GM23248 (cell line): ENCODE results near the gene BCAR1. TPM values are rescaled to one million over a fixed set of nuclear protein-coding genes. Genes with fewer than 3 reads are reported as not detected.

Experiments
- DNase-seq: peaks from one replicate; pipeline ENCODE4 v3.0.0-alpha.2; 2015
- H2AFZ ChIP-seq: fragments of 200-600 bp; sonication (generic); 2 replicates; pipeline ENCODE4 v1.6.1; 2016; ENCODE audit warnings: antibody characterized with exemption
- H3F3A ChIP-seq: fragments of 200-600 bp; sonication (generic); 2 replicates; pipeline ENCODE4 v1.6.1; 2016; ENCODE audit warnings: mild to moderate bottlenecking, antibody characterized with exemption, mixed run types; ENCODE audit not compliant: insufficient read depth
- H3K27ac ChIP-seq: fragments of 200-600 bp; sonication (generic); 2 replicates; pipeline ENCODE4 v1.5.1; 2016; ENCODE audit warnings: mild to moderate bottlenecking
- H3K27me3 ChIP-seq: fragments of 200-600 bp; sonication (generic); replicated peaks from 2 replicates; pipeline ENCODE4 v1.6.1; 2016; ENCODE audit warnings: mild to moderate bottlenecking; ENCODE audit not compliant: insufficient read depth
- H3K36me3 ChIP-seq: fragments of 200-600 bp; sonication (generic); 2 replicates; pipeline ENCODE4 v1.6.1; 2016; ENCODE audit warnings: low read depth, mild to moderate bottlenecking
- H3K4me1 ChIP-seq: fragments of 200-600 bp; sonication (generic); 2 replicates; pipeline ENCODE4 v1.6.1; 2016; ENCODE audit warnings: mild to moderate bottlenecking; ENCODE audit not compliant: insufficient read depth
- H3K4me2 ChIP-seq: fragments of 200-600 bp; sonication (generic); one replicate; pipeline ENCODE4 v1.6.1; 2016; ENCODE audit warnings: mild to moderate bottlenecking; ENCODE audit not compliant: unreplicated experiment
- H3K4me3 ChIP-seq: fragments of 200-600 bp; sonication (generic); 2 replicates; pipeline ENCODE4 v1.5.1; 2016; ENCODE audit warnings: mild to moderate bottlenecking
- H3K79me2 ChIP-seq: fragments of 200-600 bp; sonication (generic); 2 replicates; pipeline ENCODE4 v1.6.1; 2016; ENCODE audit warnings: mild to moderate bottlenecking; ENCODE audit not compliant: insufficient read depth
- H3K9ac ChIP-seq: fragments of 200-600 bp; sonication (generic); 2 replicates; pipeline ENCODE4 v1.6.1; 2016; ENCODE audit warnings: mild to moderate bottlenecking
- H3K9me2 ChIP-seq: fragments of 200-600 bp; sonication (generic); 2 replicates; pipeline ENCODE4 v1.6.1; 2016; ENCODE audit warnings: mixed run types, mild to moderate bottlenecking, moderate library complexity; ENCODE audit not compliant: insufficient read depth
- H3K9me3 ChIP-seq: fragments of 200-600 bp; sonication (generic); one replicate; pipeline ENCODE4 v1.6.1; 2017; ENCODE audit warnings: low read depth
- H4K20me1 ChIP-seq: fragments of 200-600 bp; sonication (generic); 2 replicates; pipeline ENCODE4 v1.6.0; 2016; ENCODE audit not compliant: insufficient read depth
- EZH2 ChIP-seq: fragments of 200-600 bp; sonication (generic); IDR thresholded peaks from 2 replicates; pipeline ENCODE4 v1.6.1; 2018; ENCODE audit warnings: antibody characterized with exemption, mild to moderate bottlenecking; ENCODE audit not compliant: insufficient read depth, poor library complexity, severe bottlenecking
- EZH2phosphoT487 ChIP-seq: fragments of 200-600 bp; sonication (generic); IDR thresholded peaks from 2 replicates; pipeline ENCODE4 v1.6.1; 2018; ENCODE audit warnings: antibody characterized with exemption, moderate library complexity, mild to moderate bottlenecking, low read depth; ENCODE audit not compliant: insufficient read depth
- WGBS, 2 experiments: methylation state at CpG; one replicate each; pipeline ENCODE4 v1.1.6; 2015 to 2017; ENCODE audit warnings: low lambda C conversion rate in 2 of 2, low coverage in 1 of 2; ENCODE audit errors: missing lambda C conversion rate in 2 of 2; 5-methylcytosine and 5-hydroxymethylcytosine counted together
- in situ Hi-C: fragments of 300-500 bp; cut with MboI; formaldehyde crosslinking; loops from 2 replicates; pipeline ENCODE4 v1.15.0; 2020
- polyA plus RNA-seq: library from polyadenylated mRNA; unstranded; fragments of >200 nt; fragmentation: Nextera tagmentation; extraction: Ambion mirVana; gene quantifications from 2 replicates; pipeline ENCODE4 v1.2.1, GENCODE V29; 2016
- total RNA-seq: library from RNA; depleted of rRNA; stranded (reverse); fragments of >200 nt; shearing (Covaris generic); gene quantifications from 2 replicates; pipeline ENCODE4 v1.2.3, GENCODE V29; 2014

Gene BCAR1
- total and polyA plus RNA-seq, 2 experiments from 2014 or later, result 52.9 to 87.0 TPM

- Histone ChIP-seq H3F3A (peaks cover 48% of the 10 kb centered on the region), H3K9ac (peak overlapping the region; percentile 98), H4K20me1 (no peaks in the 10 kb centered on the region), H3K27ac (peak overlapping the region; percentile 93), H3K4me3 (peak overlapping the region; percentile 93), H2AFZ (no peak overlapping the region), H3K4me1 (peaks cover 82% of the 10 kb centered on the region), H3K36me3 (no peaks in the 10 kb centered on the region), H3K9me2 (no peaks in the 10 kb centered on the region), H3K9me3 (no peaks in the 10 kb centered on the region), H3K4me2 (peak overlapping the region; percentile 95), H3K79me2 (peaks cover 92% of the 10 kb centered on the region), H3K27me3 (no peaks in the 10 kb centered on the region)
- TF ChIP-seq EZH2phosphoT487, result no peak
- TF ChIP-seq EZH2, result no peak
- in situ Hi-C loops, result no loop called here
- 1% methylated on average over 25 to 48 of the region's 59 CpGs for WGBS, 2 experiments
- DNase-seq, result peak; percentile 86
Observed at GRCh38 chr16:75250809-75251279, 580 bp downstream of the BCAR1 start.

DNA sequence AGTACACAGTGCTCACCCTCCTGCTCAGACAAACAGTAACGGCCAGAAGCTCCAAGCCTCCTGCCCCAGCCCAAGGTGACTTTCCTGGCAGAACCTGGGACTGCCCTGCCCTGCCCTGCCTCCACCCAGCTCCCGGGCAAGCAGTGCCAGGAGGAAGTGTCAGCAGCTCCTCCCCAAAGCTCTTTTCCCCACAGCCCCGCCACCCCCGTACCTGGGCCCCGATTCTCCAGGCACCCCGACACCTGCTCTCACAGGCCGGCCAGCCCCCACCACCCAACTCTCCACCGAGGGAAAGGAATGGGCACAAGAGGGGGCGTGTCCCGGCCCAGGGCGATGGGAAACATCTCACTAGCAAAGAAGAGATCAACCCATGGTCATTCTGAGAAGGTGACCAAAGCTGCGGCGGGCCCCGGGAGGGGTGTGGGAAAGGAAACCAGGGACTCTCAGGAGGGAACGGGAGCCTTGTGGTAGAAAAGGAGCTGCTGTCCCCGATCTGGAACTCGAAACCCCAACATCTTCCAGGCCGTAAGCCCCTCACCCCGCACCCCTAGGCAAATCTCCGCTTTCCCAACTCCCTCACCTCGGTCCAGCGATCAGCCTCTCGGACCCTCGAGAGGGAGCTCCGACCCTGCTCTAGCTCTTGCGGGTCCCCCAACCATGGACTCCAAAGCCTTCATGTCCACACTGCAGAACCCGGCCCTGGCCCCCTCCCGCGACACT, 1.2 kb downstream of the BCAR1 start:
- WGBS, 2 experiments, result 5 to 11% methylated on average over 22 to 29 of the region's 29 CpGs

GRCh38 chr16:75249441-75249840, 2.0 kb downstream of the BCAR1 start:
- no peaks in the 10 kb centered on the region for H3K36me3 ChIP-seq
- H3K79me2 ChIP-seq, result peaks cover 87% of the 10 kb centered on the region
- no peaks in the 10 kb centered on the region for H4K20me1 ChIP-seq
- peak overlapping the region; percentile 95 for H3K4me2 ChIP-seq
- H3K9me2 ChIP-seq, result no peaks in the 10 kb centered on the region
- peaks cover 43% of the 10 kb centered on the region for H3F3A ChIP-seq
- peak overlapping the region; percentile 93 for H3K27ac ChIP-seq
- no peaks in the 10 kb centered on the region for H3K9me3 ChIP-seq
- H3K27me3 ChIP-seq, result no peaks in the 10 kb centered on the region
- H3K9ac ChIP-seq, result peak overlapping the region; percentile 98
- 82 to 88% methylated on average over 4 to 5 of the region's 5 CpGs for WGBS, 2 experiments
- no peak overlapping the region for H2AFZ ChIP-seq
- H3K4me1 ChIP-seq, result peaks cover 81% of the 10 kb centered on the region
- TF ChIP-seq EZH2 (no peak), EZH2phosphoT487 (no peak)
- DNase-seq, result no peak
- peak overlapping the region; percentile 93 for H3K4me3 ChIP-seq
- in situ Hi-C loops, result no loop called here

More for the DNA sequence above, 1.2 kb downstream of the BCAR1 start:
- peak overlapping the region; percentile 95 for H3K4me2 ChIP-seq
- H3K4me3 ChIP-seq, result peak overlapping the region; percentile 93
- H3K27me3 ChIP-seq, result no peaks in the 10 kb centered on the region
- no peak for TF ChIP-seq EZH2
- TF ChIP-seq EZH2phosphoT487, result no peak
- peaks cover 44% of the 10 kb centered on the region for H3F3A ChIP-seq
- no peaks in the 10 kb centered on the region for H4K20me1 ChIP-seq
- H3K9me3 ChIP-seq, result no peaks in the 10 kb centered on the region
- in situ Hi-C loops, result no loop called here
- DNase-seq, result peak; percentile 69
- H3K9me2 ChIP-seq, result no peaks in the 10 kb centered on the region
- H3K4me1 ChIP-seq, result peaks cover 81% of the 10 kb centered on the region
- H3K36me3 ChIP-seq, result no peaks in the 10 kb centered on the region
- peak overlapping the region; percentile 98 for H3K9ac ChIP-seq
- H3K79me2 ChIP-seq, result peaks cover 88% of the 10 kb centered on the region
- no peak overlapping the region for H2AFZ ChIP-seq
- peak overlapping the region; percentile 93 for H3K27ac ChIP-seq

DNA sequence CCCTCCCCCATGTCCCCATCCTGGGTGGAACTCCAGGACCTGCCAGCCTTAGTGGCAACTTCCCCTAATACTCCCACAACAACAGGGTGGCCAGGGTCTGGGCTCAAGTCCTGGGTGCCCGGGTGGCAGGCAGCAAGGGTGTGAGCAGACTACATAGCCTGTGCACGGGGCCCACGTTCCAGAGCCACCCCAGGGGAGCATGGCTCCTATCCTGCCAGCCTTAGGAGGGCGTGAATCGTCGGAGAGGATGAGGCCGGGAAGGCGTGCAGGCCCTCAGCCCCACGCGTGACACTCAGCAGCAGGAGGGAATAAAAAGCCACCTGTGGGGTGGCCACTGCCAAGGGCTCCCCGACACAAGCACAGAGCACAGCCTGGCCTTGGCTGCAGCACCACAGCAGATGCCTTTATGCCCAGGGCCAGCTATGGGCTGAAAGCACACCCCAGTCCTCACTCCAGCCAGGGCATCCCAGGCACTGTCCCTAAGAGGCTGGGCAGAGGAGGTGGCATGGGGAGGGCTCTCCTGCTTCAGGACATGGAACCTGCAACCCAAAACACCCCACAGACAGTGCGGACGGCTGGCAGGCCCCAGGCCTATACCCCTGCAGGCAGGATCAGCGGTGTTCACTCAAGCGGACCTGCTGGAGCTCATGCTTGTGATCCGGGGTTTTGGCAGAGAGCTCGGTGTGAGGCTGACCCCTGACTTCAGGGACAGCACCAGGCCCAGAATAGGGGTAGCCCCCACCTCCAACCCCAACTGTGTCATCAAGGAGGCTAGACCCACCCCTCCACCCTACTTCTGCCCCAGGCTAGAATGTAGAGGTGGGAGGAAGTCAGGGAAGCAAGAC, 2.7 kb downstream of the BCAR1 start:
- WGBS, 2 experiments, result 68 to 70% methylated on average over 17 of the region's 17 CpGs
- TF ChIP-seq EZH2 (no peak), EZH2phosphoT487 (no peak)
- H3K27me3 ChIP-seq, result no peaks in the 10 kb centered on the region
- H3F3A ChIP-seq, result peaks cover 42% of the 10 kb centered on the region
- peaks cover 88% of the 10 kb centered on the region for H3K79me2 ChIP-seq
- H3K36me3 ChIP-seq, result no peaks in the 10 kb centered on the region
- no peaks in the 10 kb centered on the region for H3K9me2 ChIP-seq
- no peaks in the 10 kb centered on the region for H3K9me3 ChIP-seq
- H3K27ac ChIP-seq, result peak overlapping the region; percentile 99
- DNase-seq, result no peak
- H2AFZ ChIP-seq, result no peak overlapping the region
- peak overlapping the region; percentile 93 for H3K4me3 ChIP-seq
- H3K4me2 ChIP-seq, result no peak overlapping the region
- peak overlapping the region; percentile 98 for H3K9ac ChIP-seq
- H4K20me1 ChIP-seq, result no peaks in the 10 kb centered on the region
- peaks cover 81% of the 10 kb centered on the region for H3K4me1 ChIP-seq
- in situ Hi-C loops, result no loop called here
